Fibroblast of pulmonary artery (primary cell): ENCODE measurements around the gene HS3ST3A1.

Experiments used
- DNase-seq: peaks from one replicate; pipeline ENCODE4 v3.0.0-alpha.2; 2010; ENCODE audit warnings: low read depth
- H3K4me3 ChIP-seq: replicated peaks from 2 replicates; pipeline ENCODE4 v1.5.1; 2011; ENCODE audit warnings: low read depth, mild to moderate bottlenecking, control low read depth, low read length, moderate library complexity
- TF ChIP-seq, protein P1 (sequence below): IDR thresholded peaks from 2 replicates; pipeline ENCODE4 v1.5.1; 2011; ENCODE audit warnings: mild to moderate bottlenecking, control low read depth, low read length, inconsistent platforms; ENCODE audit errors: missing control alignments

The HS3ST3A1 gene

DNA sequence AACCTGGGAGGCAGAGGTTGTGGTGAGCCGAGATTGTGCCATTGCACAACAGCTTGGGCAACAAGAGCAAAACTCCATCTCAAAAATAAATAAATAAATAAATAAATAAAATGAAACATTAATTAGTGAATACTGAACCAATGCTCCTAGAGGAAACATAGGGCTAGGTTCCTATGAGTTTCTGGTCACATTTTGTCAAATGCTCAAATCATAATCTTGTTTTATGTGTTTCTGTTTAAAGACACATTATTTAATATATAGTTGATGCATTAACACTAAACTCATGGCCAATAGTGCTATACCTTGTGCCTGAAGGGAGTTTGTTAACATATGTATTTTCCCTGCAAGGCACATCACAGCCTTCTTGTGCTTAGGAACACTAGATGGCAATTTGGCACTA is 66.8 kb downstream of the HS3ST3A1 start:
- no peak overlapping the region for H3K4me3 ChIP-seq
- TF ChIP-seq, protein P1, sequence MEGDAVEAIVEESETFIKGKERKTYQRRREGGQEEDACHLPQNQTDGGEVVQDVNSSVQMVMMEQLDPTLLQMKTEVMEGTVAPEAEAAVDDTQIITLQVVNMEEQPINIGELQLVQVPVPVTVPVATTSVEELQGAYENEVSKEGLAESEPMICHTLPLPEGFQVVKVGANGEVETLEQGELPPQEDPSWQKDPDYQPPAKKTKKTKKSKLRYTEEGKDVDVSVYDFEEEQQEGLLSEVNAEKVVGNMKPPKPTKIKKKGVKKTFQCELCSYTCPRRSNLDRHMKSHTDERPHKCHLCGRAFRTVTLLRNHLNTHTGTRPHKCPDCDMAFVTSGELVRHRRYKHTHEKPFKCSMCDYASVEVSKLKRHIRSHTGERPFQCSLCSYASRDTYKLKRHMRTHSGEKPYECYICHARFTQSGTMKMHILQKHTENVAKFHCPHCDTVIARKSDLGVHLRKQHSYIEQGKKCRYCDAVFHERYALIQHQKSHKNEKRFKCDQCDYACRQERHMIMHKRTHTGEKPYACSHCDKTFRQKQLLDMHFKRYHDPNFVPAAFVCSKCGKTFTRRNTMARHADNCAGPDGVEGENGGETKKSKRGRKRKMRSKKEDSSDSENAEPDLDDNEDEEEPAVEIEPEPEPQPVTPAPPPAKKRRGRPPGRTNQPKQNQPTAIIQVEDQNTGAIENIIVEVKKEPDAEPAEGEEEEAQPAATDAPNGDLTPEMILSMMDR, result no peak
- DNase-seq, result no peak

DNA sequence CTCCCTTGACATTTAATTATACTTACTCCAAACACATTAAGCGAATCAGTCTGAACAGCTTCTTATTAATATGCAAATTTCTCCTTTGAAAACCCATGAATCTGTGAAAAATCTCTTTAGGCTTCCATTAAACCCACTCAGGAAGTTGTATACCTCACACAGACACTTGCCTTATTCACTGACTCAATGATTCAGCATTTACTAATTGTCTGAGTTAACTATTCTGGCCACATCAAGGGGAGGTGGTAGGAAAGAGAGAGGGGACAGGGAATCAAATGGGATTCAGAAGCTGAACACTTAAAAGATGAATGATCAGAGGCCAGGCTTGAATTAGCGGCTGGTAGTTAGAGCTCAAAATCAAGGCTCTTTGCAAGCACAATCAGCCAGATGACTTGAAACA is 70.0 kb downstream of the HS3ST3A1 start:
- TF ChIP-seq, protein P1, result no peak
- H3K4me3 ChIP-seq, result no peak overlapping the region
- no peak for DNase-seq

DNA sequence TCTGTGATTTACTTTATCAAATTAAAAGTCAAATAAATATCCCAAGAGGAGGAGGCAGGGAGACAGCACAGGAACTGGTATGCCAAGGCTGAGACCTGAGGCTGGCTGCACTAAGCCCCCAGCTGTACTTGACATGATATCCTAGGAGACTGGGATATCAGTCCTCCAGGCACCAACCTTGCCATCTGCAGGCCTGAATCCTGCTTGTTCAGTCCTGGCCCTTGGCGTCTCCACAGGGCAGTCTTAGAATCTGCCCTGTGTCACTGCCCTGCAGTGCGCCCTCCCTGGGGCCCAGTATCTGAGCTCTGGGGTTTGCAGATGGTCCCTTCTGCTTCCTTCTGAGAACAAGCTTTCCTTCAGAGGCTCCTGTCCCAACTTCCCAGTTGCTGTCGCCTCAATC is 75.9 kb downstream of the HS3ST3A1 start:
- no peak overlapping the region for H3K4me3 ChIP-seq
- no peak for DNase-seq
- TF ChIP-seq, protein P1, result no peak

DNA sequence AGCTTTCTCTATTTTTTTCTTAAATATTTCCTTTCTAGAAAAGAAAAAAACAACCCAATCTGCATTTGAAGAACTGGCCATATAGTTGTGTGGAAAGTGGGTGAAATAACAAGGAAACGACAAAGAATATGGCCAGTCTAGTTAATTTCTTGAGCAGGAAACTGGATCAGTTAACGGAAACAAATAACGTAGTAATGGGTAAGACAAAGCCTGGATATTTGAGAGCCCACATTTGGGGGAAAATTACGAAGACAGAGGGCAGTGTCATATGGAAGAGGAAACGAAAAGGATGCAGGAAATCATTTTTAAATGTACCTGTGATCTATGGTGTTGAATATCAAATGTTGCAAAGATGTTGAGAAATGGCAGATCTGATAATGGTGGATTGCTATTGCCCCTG is 78.6 kb downstream of the HS3ST3A1 start:
- DNase-seq, result no peak
- TF ChIP-seq, protein P1, result no peak
- no peak overlapping the region for H3K4me3 ChIP-seq

DNA sequence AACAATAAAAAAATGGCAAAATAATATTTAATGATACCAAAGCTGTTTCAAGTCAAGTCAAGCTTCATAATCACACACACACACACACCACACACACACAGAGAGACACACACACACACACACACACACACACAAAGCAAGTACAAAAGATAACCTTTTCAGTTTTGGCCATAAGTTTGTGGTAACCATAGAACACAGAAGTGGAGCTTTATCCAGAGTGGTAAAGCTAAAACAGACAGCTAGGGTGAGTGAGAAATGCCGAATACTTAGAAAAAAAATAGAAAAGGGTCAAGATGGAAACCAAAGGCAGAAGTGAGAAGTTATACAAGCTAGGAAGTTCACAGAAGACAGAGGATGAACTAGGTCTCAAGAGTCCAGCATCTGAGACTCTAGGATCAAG is 79.0 kb downstream of the HS3ST3A1 start:
- no peak overlapping the region for H3K4me3 ChIP-seq
- TF ChIP-seq, protein P1, result no peak
- DNase-seq, result no peak

DNA sequence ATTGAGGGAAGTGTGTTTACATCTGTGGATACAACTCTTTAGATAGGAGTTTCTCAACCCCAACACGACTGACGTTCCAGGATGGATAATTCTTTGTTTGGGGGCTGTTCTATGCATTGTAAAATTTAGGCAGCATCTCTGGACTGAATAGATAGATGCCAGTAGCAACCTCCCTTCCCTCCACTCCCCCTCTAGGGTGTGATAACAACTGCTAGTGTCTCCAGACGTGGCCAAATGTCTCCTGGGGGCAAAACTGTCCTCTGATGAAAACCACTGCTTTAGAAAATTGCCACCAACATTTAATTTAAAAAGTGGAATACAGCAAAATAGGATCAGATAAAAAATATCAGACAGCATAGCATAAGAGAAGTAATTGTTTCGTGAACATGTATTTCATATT is 79.9 kb downstream of the HS3ST3A1 start:
- TF ChIP-seq, protein P1, result no peak
- no peak for DNase-seq
- no peak overlapping the region for H3K4me3 ChIP-seq

DNA sequence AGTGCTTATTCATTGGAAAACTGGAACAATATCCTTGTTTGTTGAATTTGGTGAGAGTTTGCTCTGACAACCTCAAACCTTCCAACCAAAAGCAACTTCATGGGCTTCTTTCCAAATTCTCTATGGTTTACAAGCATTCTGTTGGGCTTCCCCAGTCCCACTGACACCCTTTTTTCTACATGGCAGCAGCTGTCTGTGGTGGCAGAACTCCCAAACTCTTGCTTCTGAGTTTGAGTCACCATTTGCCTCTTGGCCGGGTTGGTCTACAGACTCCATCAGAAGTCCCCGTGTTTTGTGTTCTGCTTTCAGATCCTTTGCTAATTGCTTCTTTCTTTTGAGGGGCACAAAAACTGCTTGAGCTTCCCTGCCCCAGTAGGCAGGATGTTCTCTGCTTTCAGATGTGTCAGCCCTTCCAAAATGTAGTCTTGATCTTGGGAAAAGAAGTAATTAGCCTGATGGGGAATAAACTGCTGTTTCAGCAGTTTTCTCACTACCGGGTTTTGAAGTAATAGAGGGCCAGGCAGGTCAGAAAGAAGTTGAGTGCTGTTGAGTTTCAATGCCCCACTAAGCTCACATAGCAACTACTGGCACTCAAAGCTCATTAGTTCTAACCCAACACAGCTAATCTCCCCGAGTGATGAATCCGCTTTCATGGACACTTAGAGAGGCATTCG is 80.7 kb downstream of the HS3ST3A1 start:
- TF ChIP-seq, protein P1, result no peak
- H3K4me3 ChIP-seq, result no peak overlapping the region
- DNase-seq, result peak; percentile 59
